ENCODE results near the gene TMEM225.

Gene TMEM225

DNA sequence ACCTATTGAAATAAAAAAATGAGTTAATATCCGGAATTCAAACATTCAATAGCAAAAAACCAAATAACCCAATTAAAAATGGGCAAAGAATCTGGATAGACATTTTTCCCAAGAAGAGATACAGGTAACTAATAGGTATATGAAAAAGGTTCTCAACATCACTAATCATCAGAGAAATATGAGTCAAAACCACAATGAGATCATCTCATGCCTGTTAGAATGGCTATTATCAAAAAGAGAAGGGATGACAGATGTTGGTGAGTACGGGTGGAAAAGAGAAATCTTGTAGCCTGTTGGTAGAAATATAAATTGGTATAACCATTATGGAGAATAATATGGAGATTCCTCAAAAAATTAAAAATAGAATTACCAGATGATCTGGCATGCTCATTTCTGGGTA lies 52.4 kb downstream of the TMEM225 start:
- in situ Hi-C loops (cut with HindIII; ENCODE audit: low pct_ligation_motif_present, low pct_unique_long_range_greater_than_20kb, low sequenced_read_pairs) = no loop called here
- DNase-seq = no peak

Data from ACHN (cell line).